Right lobe of liver (tissue), 6 donors: ENCODE measurements around the gene SLC6A11. TPM values are rescaled to one million over a fixed set of nuclear protein-coding genes. Genes with fewer than 3 reads are reported as not detected.

ENCODE experiments used
- ATAC-seq, 4 donors: fragments of 200-7000 bp; cut with Tn5 transposase; one replicate each; pipeline ENCODE4 v1.9.1; 2020; ENCODE audit warnings: mild to moderate bottlenecking in 4 of 4, moderate library complexity in 4 of 4
- DNase-seq, 3 donors: peaks; one replicate each; pipeline ENCODE4 v3.0.0-alpha.2; 2020
- H3K27ac ChIP-seq, 3 donors: fragments of 200-600 bp; one replicate each; pipeline ENCODE4 v1.8.0; 2022
- H3K27me3 ChIP-seq, 2 donors: fragments of 200-600 bp; one replicate each; pipeline ENCODE4 v1.8.0; 2022
- H3K36me3 ChIP-seq, 4 donors: fragments of 200-600 bp; sonication (generic) in 1 of 4; one replicate each; pipeline versions ENCODE4 v1.5.1 to v1.8.0; 2017 to 2022; ENCODE audit warnings: control low read depth in 1 of 4
- H3K4me1 ChIP-seq, 4 donors: fragments of 200-600 bp; sonication (generic) in 1 of 4; one replicate each; pipeline versions ENCODE4 v1.5.1 to v1.8.0; 2017 to 2022; ENCODE audit warnings: control low read depth in 1 of 4
- H3K4me3 ChIP-seq, 3 donors: fragments of 200-600 bp; one replicate each; pipeline ENCODE4 v1.8.0; 2022
- H3K9me3 ChIP-seq, 4 donors: fragments of 200-600 bp; sonication (generic) in 1 of 4; one replicate each; pipeline versions ENCODE4 v1.5.1 to v1.8.0; 2017 to 2022; ENCODE audit warnings: control low read depth in 1 of 4
- CTCF ChIP-seq, 4 donors: fragments of 200-600 bp in 3 of 4; fragments of 450-650 bp in 1 of 4; IDR thresholded peaks; one replicate each; pipeline versions ENCODE4 v1.5.1 to v1.8.0; 2016 to 2022; ENCODE audit warnings: antibody characterized with exemption in 4 of 4, mild to moderate bottlenecking in 2 of 4
- POLR2A ChIP-seq: fragments of 450-650 bp; IDR thresholded peaks from one replicate; pipeline ENCODE4 v1.6.1; 2017; ENCODE audit warnings: antibody characterized with exemption, mild to moderate bottlenecking
- WGBS: methylation state at CpG from one replicate; pipeline ENCODE4 v1.1.6; 2018; ENCODE audit warnings: low coverage, low lambda C conversion rate; ENCODE audit not compliant: insufficient coverage; ENCODE audit errors: missing lambda C conversion rate; 5-methylcytosine and 5-hydroxymethylcytosine counted together
- intact Hi-C, 2 donors: fragments of 100-400 bp; cut with DNase I; formaldehyde crosslinking; loops; one replicate each; pipeline versions ENCODE4 v1.11.2 to v1.14.1; 2022
- total RNA-seq, 6 experiments: library from RNA; depleted of rRNA in 2 of 6; stranded (reverse); fragments of >200 nt in 2 of 6; fragmentation: NEBNext Ultra II Directional in 3 of 6; extraction: Animal tissue kit (Norgen Biotek cat#: 25700) in 3 of 6; gene quantifications; one replicate each; pipeline versions ENCODE4 v1.1.0 to v1.2.4, GENCODE V29; 2016 to 2023
- donor health status: DM: no; HTN: yes; CAD: no.
- donor health status: DM: no; HTN: no; CAD: no.
- donor health status: DM: no; HTN: no; CAD: no.
- donor health status: DM: no; HTN: yes; CAD: no.
- donor health status: DM: no; HTN: yes; CAD: no.

The SLC6A11 gene
- total RNA-seq, 6 experiments from 2014 or later = 0.06 to 0.42 (median 0.12) TPM; not detected in 1

- Histone ChIP-seq H3K36me3 (no peaks in the 10 kb centered on the region), H3K4me3 (no peak overlapping the region), H3K27ac (no peak overlapping the region), H3K9me3 (no peaks in the 10 kb centered on the region), H3K4me1 (no peaks in the 10 kb centered on the region), H3K27me3 (no peaks in the 10 kb centered on the region)
- no peak for DNase-seq
- ATAC-seq = peak; percentile 54 to 78 (median 72)
- WGBS = 36% methylated on average over 8 of the region's 12 CpGs
- TF ChIP-seq POLR2A (no peak), CTCF (IDR thresholded peaks at IDR 0.05) (peak; percentile 44 to 61 (median 52))
- intact Hi-C loops = no loop called here
These were observed 134.7 kb downstream of the SLC6A11 start for GRCh38 chr3:10950476-10951294.

- no peaks in the 10 kb centered on the region for H3K4me1 ChIP-seq
- no peak overlapping the region for H3K4me3 ChIP-seq
- H3K36me3 ChIP-seq = no peaks in the 10 kb centered on the region
- ATAC-seq (no peak), DNase-seq (no peak)
- WGBS = 64% methylated on average over 5 of the region's 7 CpGs
- no peaks in the 10 kb centered on the region for H3K27me3 ChIP-seq
- intact Hi-C loops = no loop called here
- no peaks in the 10 kb centered on the region for H3K9me3 ChIP-seq
- no peak for TF ChIP-seq CTCF (IDR thresholded peaks at IDR 0.05)
- TF ChIP-seq POLR2A = no peak
- H3K27ac ChIP-seq = no peak overlapping the region
These were observed 135.4 kb downstream of the SLC6A11 start for GRCh38 chr3:10951295-10951926.

- WGBS = 29% methylated on average over 2 of the region's 3 CpGs
- no peaks in the 10 kb centered on the region for H3K9me3 ChIP-seq
- no peaks in the 10 kb centered on the region for H3K27me3 ChIP-seq
- DNase-seq (no peak), ATAC-seq (no peak)
- no peak for TF ChIP-seq POLR2A
- no peak overlapping the region for H3K27ac ChIP-seq
- no peaks in the 10 kb centered on the region for H3K4me1 ChIP-seq
- no peaks in the 10 kb centered on the region for H3K36me3 ChIP-seq
- intact Hi-C loops = no loop called here
- no peak overlapping the region for H3K4me3 ChIP-seq
These were observed 136.5 kb downstream of the SLC6A11 start for GRCh38 chr3:10952525-10952924.

- H3K27me3 ChIP-seq = no peaks in the 10 kb centered on the region
- no peaks in the 10 kb centered on the region for H3K4me1 ChIP-seq
- 64% methylated on average over 3 of the region's 3 CpGs for WGBS
- H3K9me3 ChIP-seq = no peaks in the 10 kb centered on the region
- H3K27ac ChIP-seq = no peak overlapping the region
- no peak for DNase-seq
- no peak for TF ChIP-seq CTCF (IDR thresholded peaks at IDR 0.05)
- no peak for TF ChIP-seq POLR2A
- intact Hi-C loops = no loop called here
- H3K4me3 ChIP-seq = no peak overlapping the region
- ATAC-seq = no peak
- H3K36me3 ChIP-seq = no peaks in the 10 kb centered on the region
These were observed 138.7 kb downstream of the SLC6A11 start for GRCh38 chr3:10954740-10955139.
